ENCODE measurements around the gene FAIM2.
"Not testable (repeated sequence)": the region's sequence is repeated elsewhere in the genome, so short reads cannot be mapped to it uniquely, and the experiment has no call there.

Gene FAIM2

GRCh38 chr12:49864798-49865090, 39.0 kb downstream of the FAIM2 start:
- DNase-seq (ENCODE audit: low read depth in 2 of 2): no peak

GRCh38 chr12:49863946-49864797, 39.5 kb downstream of the FAIM2 start:
- no peak for DNase-seq (ENCODE audit: low read depth in 2 of 2)

GRCh38 chr12:49860921-49861320, 42.8 kb downstream of the FAIM2 start:
- DNase-seq (ENCODE audit: low read depth in 2 of 2): not testable (repeated sequence)

- not testable (repeated sequence) for DNase-seq (ENCODE audit: low read depth in 2 of 2)
Observed at GRCh38 chr12:49855890-49856289, 47.8 kb downstream of the FAIM2 start.

GRCh38 chr12:49854976-49855375, 48.7 kb downstream of the FAIM2 start:
- no peak for DNase-seq (ENCODE audit: low read depth in 2 of 2)

GRCh38 chr12:49853671-49854070, 50.0 kb downstream of the FAIM2 start:
- no peak for DNase-seq (ENCODE audit: low read depth in 2 of 2)

- no peak for DNase-seq (ENCODE audit: low read depth in 2 of 2)
Observed at GRCh38 chr12:49847161-49847560, 56.5 kb downstream of the FAIM2 start.

GRCh38 chr12:49846032-49846431, 57.7 kb downstream of the FAIM2 start:
- DNase-seq (ENCODE audit: low read depth in 2 of 2): no peak

GRCh38 chr12:49843876-49844437, 59.7 kb downstream of the FAIM2 start:
- DNase-seq (ENCODE audit: low read depth in 2 of 2): no peak

- DNase-seq (ENCODE audit: low read depth in 2 of 2): no peak
Observed at GRCh38 chr12:49843411-49843810, 60.3 kb downstream of the FAIM2 start.

- DNase-seq (ENCODE audit: low read depth in 2 of 2): peak; percentile 83 to 87
Observed at GRCh38 chr12:49842519-49843352, 61.0 kb downstream of the FAIM2 start, which contains the start of gene BCDIN3D. Gene BCDIN3D, minus strand, starts transcription at chr12:49843106. Its CDS starts 19 bp downstream, at chr12:49843087.

- DNase-seq (ENCODE audit: low read depth in 2 of 2): no peak
Observed at GRCh38 chr12:49838973-49839633, 64.6 kb downstream of the FAIM2 start.

GRCh38 chr12:49832836-49833421, 70.8 kb downstream of the FAIM2 start:
- no peak for DNase-seq (ENCODE audit: low read depth in 2 of 2)

- no peak for DNase-seq (ENCODE audit: low read depth in 2 of 2)
Observed at GRCh38 chr12:49831717-49832116, 72.0 kb downstream of the FAIM2 start.

- DNase-seq (ENCODE audit: low read depth in 2 of 2): peak; percentile 87 to 92
Observed at GRCh38 chr12:49828133-49829091, 75.3 kb downstream of the FAIM2 start, which contains the start of gene NCKAP5L. Gene NCKAP5L, minus strand, starts transcription at chr12:49828413. Its CDS starts 24,369 bp downstream, at chr12:49804044.

- peak in 1 of 2 donors; percentile 26 for DNase-seq (ENCODE audit: low read depth in 2 of 2)
Observed at GRCh38 chr12:49827401-49828099, 76.2 kb downstream of the FAIM2 start.

- no peak for DNase-seq (ENCODE audit: low read depth in 2 of 2)
Observed at GRCh38 chr12:49827051-49827400, 76.7 kb downstream of the FAIM2 start.

- DNase-seq (ENCODE audit: low read depth in 2 of 2): no peak
Observed at GRCh38 chr12:49825971-49826421, 77.7 kb downstream of the FAIM2 start.

GRCh38 chr12:49825360-49825970, 78.2 kb downstream of the FAIM2 start:
- no peak for DNase-seq (ENCODE audit: low read depth in 2 of 2)
